ENCODE data around the gene ITM2B.
"Not testable (repeated sequence)": the region's sequence is repeated elsewhere in the genome, so short reads cannot be mapped to it uniquely, and the experiment has no call there.

The ITM2B gene

GRCh38 chr13:48230541-48230940 lies 2.5 kb upstream of the ITM2B start:
- no peak for DNase-seq

GRCh38 chr13:48231080-48231479 lies 1.9 kb upstream of the ITM2B start:
- no peak for DNase-seq

DNA sequence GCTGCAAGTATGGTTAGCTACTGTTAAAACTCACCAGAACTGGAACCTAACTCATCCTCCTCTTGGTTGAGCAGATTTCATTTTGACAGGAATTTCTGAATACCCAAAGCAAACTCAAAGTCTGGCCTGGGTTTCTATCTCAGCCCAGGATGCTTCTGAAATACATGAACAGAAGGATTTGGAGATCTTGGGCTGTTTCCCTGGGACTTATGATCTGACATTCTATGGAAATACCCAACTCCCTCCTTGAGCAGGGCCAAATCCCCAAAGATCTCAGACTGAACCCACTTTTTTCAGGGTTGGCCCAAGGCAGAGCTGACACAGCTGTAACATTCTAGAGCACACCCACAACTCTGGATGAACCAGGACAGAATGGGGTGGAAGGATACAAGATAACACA lies 1.1 kb upstream of the ITM2B start:
- DNase-seq = no peak

GRCh38 chr13:48232420-48233045 lies 473 bp upstream of the ITM2B start:
- no peak for DNase-seq

GRCh38 chr13:48233889-48234488 lies 983 bp downstream of the ITM2B start:
- peak in 1 of 2 donors; percentile 15 for DNase-seq

DNA sequence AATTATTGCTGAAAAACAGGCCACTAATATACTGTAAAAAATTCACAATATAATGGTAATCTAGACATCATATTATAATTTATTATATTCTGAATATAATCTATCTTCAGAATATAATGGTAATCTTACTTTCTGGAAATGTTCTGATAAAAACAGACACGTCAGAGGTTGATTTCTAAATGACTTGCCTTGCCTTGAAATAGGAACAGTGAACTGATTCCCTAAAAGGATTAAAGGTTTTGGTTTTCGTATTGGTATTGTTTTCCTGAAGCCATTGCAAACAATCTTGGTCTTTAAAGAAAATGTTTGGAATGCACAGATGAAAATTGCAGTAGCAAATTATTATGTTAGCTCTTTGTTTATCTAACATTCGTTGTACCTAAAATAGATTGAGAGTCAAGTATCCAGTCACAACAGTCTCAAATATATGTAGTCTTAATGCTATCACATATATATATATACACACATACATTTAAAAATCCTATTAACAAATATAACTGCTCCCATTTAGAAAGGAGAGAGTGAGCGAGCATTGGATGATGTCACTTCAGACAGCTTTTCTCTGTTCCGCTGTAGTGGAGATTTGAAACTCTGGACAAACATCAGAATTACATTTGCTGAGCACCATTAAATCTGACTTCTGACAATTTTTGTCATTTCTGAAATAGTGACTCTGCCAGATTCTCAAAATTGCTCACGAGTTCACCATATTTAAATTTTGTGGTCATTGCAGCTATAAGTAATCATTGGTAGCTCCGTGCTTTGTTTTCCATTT lies 1.7 kb downstream of the ITM2B start:
- DNase-seq = no peak

- no peak for DNase-seq
These were observed 2.5 kb downstream of the ITM2B start for GRCh38 chr13:48235341-48236135.

DNA sequence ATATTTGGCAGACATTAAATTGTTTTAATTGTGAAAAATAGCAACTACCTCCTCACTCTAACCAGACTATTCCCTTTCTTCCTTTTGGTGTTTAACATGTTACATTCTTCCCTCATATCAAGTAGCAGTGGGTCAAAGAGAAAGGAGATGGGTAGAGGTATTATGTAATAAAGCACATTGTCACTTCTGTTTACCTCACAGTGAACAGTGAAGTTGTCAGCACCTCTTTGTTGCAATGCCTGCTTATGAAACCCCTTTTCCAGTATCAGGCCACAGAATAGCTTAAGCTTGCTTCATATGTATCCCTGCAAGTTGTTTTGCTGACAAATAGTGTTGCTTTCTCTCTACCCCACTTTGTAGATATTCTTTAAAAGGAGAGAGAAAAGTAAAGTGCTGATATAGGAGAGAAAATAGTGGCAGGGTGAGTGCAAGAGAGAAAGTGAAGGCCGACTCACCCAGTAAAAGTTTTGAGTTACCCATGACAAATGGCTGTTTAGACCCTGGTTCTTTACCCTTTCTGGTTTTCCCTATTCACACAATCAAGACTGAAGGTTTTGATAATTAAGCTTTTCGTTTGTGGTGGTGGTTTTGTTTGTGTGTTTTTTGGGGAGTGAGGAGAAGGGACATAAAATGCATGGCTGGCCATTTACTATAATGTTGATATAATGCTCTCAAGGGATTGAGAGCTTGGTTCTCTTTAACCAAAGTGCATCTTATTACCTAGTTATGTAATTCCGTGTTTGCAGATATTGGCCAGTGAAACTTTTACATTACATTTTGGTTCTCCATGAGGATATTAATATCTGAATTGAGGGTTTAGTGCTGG lies 3.7 kb downstream of the ITM2B start:
- DNase-seq = no peak

- DNase-seq = not testable (repeated sequence)
These were observed 6.4 kb downstream of the ITM2B start for GRCh38 chr13:48239369-48239768.

GRCh38 chr13:48241651-48242050 lies 8.6 kb downstream of the ITM2B start:
- no peak for DNase-seq

DNA sequence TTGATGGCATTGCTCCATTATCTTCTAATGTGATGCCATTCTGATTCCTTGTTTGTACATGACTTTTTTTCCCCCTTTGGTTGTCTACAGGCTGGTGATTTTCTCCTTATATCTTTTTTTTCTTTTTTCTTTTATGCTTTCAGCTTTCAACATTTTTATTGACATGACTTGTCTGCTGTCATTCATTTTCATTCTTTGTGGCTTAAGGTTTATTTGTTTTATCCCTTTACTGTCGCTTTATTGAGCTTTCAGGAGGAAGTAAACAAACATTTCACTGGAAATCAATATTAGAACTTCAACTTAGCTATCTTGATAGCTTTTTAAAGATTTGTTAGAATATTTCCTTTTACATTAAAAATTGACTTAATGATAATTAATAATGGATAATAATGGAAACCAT lies 9.7 kb downstream of the ITM2B start:
- no peak for DNase-seq

DNA sequence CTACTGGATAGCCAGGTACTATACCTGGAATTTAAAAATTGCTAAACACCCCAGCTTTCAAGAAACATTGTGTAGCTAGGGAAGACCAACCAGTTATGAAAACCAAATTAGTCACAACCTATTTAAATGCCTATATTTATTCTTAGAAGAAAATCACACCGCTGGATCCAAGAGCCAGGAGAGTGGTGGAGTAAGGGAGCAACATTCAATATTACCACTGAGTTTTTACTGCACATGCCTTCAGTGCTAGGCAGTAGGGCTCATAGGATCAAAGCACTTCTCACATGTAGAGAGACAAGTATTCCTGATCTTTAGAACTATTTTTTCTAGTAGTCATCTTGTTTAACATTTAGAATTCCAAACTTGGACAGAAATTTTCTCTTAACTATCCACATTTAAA lies 11.2 kb downstream of the ITM2B start:
- no peak for DNase-seq

- no peak for DNase-seq
These were observed 13.1 kb downstream of the ITM2B start for GRCh38 chr13:48246102-48246501.

DNA sequence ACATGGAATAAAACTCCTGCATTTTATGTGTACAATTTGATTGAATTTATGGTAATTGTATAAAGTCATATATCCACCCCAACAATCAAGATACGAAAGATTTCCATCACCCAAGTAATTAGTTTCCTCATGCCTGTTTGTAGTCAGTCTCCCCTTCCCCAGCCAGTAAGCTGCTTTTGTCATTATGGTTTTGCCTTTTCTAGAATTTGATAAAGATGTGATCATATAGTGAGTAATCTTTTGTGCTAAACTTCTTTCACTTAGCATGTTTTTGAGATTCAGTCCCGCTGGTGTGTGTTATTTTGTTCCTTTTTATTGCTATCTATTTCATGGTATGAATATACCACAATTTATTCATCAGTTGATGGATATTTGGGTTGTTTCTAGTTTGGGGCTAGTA lies 16.0 kb downstream of the ITM2B start:
- DNase-seq = no peak

DNA sequence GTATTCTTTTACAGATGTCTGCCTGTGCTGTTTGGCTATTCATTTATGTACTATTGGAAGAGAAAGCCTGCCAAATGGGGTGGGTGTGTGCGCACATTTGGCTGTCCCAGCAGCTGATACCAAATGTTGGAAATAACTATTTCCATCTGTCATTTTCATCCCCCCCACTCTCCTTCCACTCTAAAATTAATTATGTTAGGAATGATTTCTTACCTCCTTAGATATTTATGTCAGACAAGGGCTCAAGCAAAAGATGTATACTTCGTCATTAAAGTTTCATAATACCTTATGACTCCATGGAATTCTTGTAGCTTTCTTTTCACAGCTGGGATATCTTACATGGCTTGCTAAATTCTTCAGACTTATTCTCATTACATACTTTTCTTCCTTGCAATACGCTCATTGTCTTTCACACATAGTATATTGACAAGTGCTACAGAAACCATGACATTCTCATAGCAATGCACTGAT lies 18.6 kb downstream of the ITM2B start:
- no peak for DNase-seq

GRCh38 chr13:48252176-48252575 lies 19.2 kb downstream of the ITM2B start:
- DNase-seq = no peak

DNA sequence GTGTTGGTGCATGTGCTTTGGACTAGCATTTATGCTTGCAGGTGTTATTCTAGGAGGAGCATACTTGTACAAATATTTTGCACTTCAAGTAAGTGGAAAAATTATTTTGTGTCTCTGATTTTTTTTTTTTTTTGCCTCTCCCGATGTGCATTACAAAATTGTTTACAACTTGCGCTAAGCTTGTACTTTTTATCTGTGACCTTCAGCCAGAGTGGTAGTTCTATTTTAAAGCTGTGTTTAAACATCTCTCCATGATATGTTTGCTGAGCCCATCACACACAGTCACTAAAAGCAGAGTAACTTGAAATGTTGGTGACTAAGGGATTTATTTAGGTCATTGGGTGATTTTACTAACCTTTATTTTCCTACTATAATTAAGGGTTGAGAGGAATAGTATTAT lies 20.8 kb downstream of the ITM2B start:
- no peak for DNase-seq

DNA sequence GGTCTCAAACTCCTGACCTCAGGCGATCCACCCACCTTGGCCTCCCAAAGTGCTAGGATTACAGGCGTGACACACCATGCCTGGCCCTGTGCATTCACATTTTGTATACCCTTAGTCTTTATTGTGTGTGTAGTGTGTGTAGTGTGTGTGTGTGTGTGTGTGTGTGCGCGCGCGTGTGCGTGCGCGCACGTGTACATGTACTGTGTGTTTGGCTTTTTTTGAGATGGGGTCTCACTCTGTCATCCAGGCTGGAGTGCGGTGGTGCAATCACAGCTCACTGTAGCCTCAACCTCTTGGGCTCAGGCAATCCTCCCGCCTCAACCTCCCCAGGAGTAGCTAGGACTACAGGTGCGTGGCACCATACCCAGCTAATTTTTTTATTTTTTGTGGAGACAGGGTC lies 22.1 kb downstream of the ITM2B start:
- no peak for DNase-seq

GRCh38 chr13:48255954-48256353 lies 22.9 kb downstream of the ITM2B start:
- no peak for DNase-seq

DNA sequence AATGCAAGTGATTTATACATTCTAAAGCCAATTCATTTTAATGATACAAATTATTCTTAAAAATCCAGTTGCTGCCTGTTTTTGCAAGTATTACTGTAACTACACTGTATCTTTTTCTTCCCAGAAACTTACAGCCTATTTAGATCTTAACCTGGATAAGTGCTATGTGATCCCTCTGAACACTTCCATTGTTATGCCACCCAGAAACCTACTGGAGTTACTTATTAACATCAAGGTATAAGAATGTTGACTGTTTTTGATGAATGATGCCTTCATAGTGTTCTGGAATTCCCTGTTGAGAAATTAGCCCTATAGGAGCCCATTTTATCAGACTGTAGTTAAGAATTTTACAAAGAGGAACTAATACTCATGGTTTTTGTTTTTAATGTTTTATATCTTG lies 25.0 kb downstream of the ITM2B start:
- no peak for DNase-seq

DNA sequence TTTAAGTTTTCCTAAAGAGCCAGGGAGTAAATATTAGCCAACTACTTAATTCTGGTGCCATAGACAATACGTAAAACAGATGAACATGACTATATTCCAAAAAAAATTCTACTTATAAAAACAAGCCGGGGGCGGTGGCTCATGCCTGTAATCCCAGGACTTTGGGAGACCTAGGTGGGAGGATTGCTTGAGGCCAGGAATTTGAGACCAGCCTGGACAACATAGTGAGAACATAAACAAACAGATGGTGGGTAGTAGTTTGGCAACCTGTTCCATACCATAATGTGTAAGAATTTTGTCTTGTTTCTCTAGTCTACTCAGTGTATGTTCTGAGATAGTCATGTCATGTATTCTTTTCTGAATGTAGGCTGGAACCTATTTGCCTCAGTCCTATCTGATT lies 25.4 kb downstream of the ITM2B start:
- DNase-seq = no peak

DNA sequence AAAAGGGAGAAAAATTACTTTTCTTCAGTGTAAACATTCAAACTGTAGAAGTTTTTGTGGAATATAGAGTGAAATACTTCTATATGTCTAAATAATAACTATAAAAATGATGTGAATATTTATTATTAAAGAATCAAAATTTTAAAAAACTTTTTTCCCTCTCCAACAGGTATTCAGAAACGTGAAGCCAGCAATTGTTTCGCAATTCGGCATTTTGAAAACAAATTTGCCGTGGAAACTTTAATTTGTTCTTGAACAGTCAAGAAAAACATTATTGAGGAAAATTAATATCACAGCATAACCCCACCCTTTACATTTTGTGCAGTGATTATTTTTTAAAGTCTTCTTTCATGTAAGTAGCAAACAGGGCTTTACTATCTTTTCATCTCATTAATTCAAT lies 28.0 kb downstream of the ITM2B start:
- DNase-seq = no peak

DNA sequence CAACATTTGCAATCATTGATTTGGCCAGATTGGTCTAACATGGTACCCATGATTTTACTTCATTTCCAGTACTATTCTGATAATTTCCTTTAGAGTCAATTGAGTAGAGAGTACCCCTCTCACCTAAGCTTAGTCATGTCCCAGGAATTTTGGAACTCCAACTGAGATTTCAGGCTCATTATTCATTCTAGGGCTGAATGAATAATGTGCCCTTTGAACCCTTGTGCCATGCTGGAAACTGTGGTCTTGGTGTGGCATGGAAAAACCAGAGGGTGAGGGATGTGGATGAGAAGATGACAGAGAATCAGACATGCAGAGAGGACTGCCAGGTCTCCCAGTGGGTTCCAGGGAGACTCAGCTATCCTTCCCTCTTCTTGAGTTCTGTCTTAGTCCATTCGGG lies 30.2 kb downstream of the ITM2B start:
- no peak for DNase-seq
